GM19023 (cell line): Measurements from ENCODE around the gene EHD4.

Source experiments
- ATAC-seq: cut with Tn5 transposase; IDR thresholded peaks from one replicate; pipeline ENCODE4 v1.9.1; 2021; ENCODE audit warnings: mild to moderate bottlenecking, moderate library complexity; ENCODE audit not compliant: unreplicated experiment

Gene EHD4

GRCh38 chr15:41922353-41922752 lies 50.0 kb downstream of the EHD4 start:
- no peak for ATAC-seq

GRCh38 chr15:41921639-41922038 lies 50.7 kb downstream of the EHD4 start:
- ATAC-seq, result no peak

- no peak for ATAC-seq
Measured at GRCh38 chr15:41921167-41921566, 51.2 kb downstream of the EHD4 start.

GRCh38 chr15:41919954-41920538 lies 52.3 kb downstream of the EHD4 start:
- no peak for ATAC-seq

GRCh38 chr15:41919201-41919820 lies 53.0 kb downstream of the EHD4 start:
- no peak for ATAC-seq

- ATAC-seq, result no peak
Measured at GRCh38 chr15:41918506-41919126, 53.7 kb downstream of the EHD4 start.

- ATAC-seq, result no peak
Measured at GRCh38 chr15:41917767-41918430, 54.5 kb downstream of the EHD4 start.

- ATAC-seq, result no peak
Measured at GRCh38 chr15:41915255-41915994, 56.9 kb downstream of the EHD4 start.

GRCh38 chr15:41914411-41914810 lies 57.9 kb downstream of the EHD4 start:
- no peak for ATAC-seq

- no peak for ATAC-seq
Measured at GRCh38 chr15:41913256-41913655, 59.1 kb downstream of the EHD4 start.

- ATAC-seq, result no peak
Measured at GRCh38 chr15:41911691-41912345, 60.5 kb downstream of the EHD4 start.

- ATAC-seq, result no peak
Measured at GRCh38 chr15:41908736-41909461, 63.5 kb downstream of the EHD4 start.

GRCh38 chr15:41907141-41907540 lies 65.2 kb downstream of the EHD4 start:
- ATAC-seq, result no peak

GRCh38 chr15:41906608-41907007 lies 65.7 kb downstream of the EHD4 start:
- ATAC-seq, result no peak

GRCh38 chr15:41905036-41905793 lies 67.1 kb downstream of the EHD4 start:
- ATAC-seq, result no peak

GRCh38 chr15:41904541-41905005 lies 67.8 kb downstream of the EHD4 start:
- ATAC-seq, result no peak

GRCh38 chr15:41903782-41904181 lies 68.6 kb downstream of the EHD4 start:
- ATAC-seq, result no peak

GRCh38 chr15:41901431-41901830 lies 70.9 kb downstream of the EHD4 start:
- ATAC-seq, result no peak
